Mammary epithelial cell (primary cell): ENCODE measurements around the gene SLC16A10.

ENCODE experiments used
- CTCF ChIP-seq, 2 donors: IDR thresholded peaks in 1 of 2; conservative IDR thresholded peaks in 1 of 2; 2 replicates each; pipeline ENCODE4 v1.5.1; 2011 to 2012; ENCODE audit warnings: inconsistent platforms in 2 of 2, low read length in 2 of 2, mild to moderate bottlenecking in 2 of 2, control low read depth in 1 of 2, low read depth in 1 of 2; ENCODE audit not compliant: insufficient read depth in 1 of 2; ENCODE audit errors: extremely low read depth in 1 of 2
- EZH2 ChIP-seq: IDR thresholded peaks from 2 replicates; pipeline ENCODE4 v1.6.1; 2012; ENCODE audit warnings: low read length, inconsistent platforms, borderline replicate concordance

DNA sequence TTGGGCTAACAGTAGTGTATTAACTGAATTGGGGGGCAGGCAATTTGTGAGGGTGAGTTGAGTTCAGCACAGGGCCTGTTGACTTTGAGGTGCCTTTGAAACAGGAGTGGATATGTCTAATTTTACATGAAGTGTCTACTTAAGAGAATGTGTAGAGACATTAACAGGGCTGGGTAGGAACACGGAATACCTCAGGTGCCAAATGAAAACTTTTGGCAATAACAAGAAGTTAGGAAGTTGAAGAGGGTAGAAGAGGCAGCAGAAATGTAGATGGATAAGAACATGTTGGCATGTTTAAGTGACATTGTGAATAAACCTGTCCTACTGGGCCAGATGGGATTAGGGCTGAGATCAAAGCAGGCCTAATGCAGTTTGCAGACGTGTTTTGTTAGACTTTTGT, 117.0 kb downstream of the SLC16A10 start:
- TF ChIP-seq CTCF (conservative IDR thresholded peaks at IDR 0.05 in 1 of 2, IDR thresholded peaks at IDR 0.05 in 1 of 2; ENCODE audit: extremely low read depth in 1 of 2, insufficient read depth in 1 of 2, low read depth in 1 of 2, low read length in 2 of 2) (no peak), EZH2 (no peak)
